Omental fat pad (tissue), 4 donors: ENCODE results near the gene LYRM9. TPM values are rescaled to one million over a fixed set of nuclear protein-coding genes. Genes with fewer than 3 reads are reported as not detected.

Experiments
- ATAC-seq: fragments of 150-250 bp; one replicate; pipeline ENCODE4 v1.9.1; 2016; ENCODE audit warnings: mild to moderate bottlenecking, moderate library complexity; ENCODE audit not compliant: low FRiP score
- DNase-seq: peaks from one replicate; pipeline ENCODE4 v3.0.0-alpha.2; 2019; ENCODE audit warnings: low spot score
- total RNA-seq, 4 donors: library from RNA; depleted of rRNA; stranded (reverse); fragments of >200 nt; gene quantifications; one replicate each; pipeline ENCODE4 v1.1.0, GENCODE V29; 2016
- TF ChIP-seq, protein P1 (sequence below), 3 donors: fragments of 450-650 bp; IDR thresholded peaks; one replicate each; pipeline ENCODE4 v1.5.1; 2016 to 2017; ENCODE audit warnings: antibody characterized with exemption in 3 of 3, mild to moderate bottlenecking in 3 of 3, moderate library complexity in 2 of 3

The LYRM9 gene
- total RNA-seq, 4 donors from 2014 or later: 10.4 to 24.0 (median 18.5) TPM

- no peak for DNase-seq
- TF ChIP-seq, protein P1, sequence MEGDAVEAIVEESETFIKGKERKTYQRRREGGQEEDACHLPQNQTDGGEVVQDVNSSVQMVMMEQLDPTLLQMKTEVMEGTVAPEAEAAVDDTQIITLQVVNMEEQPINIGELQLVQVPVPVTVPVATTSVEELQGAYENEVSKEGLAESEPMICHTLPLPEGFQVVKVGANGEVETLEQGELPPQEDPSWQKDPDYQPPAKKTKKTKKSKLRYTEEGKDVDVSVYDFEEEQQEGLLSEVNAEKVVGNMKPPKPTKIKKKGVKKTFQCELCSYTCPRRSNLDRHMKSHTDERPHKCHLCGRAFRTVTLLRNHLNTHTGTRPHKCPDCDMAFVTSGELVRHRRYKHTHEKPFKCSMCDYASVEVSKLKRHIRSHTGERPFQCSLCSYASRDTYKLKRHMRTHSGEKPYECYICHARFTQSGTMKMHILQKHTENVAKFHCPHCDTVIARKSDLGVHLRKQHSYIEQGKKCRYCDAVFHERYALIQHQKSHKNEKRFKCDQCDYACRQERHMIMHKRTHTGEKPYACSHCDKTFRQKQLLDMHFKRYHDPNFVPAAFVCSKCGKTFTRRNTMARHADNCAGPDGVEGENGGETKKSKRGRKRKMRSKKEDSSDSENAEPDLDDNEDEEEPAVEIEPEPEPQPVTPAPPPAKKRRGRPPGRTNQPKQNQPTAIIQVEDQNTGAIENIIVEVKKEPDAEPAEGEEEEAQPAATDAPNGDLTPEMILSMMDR (IDR thresholded peaks at IDR 0.05): no peak
- no peak for ATAC-seq
Measured at GRCh38 chr17:27906623-27907022, 13.5 kb upstream of the LYRM9 start.

- DNase-seq (no peak), ATAC-seq (no peak)
- TF ChIP-seq, protein P1 (IDR thresholded peaks at IDR 0.05): no peak
Measured at GRCh38 chr17:27906226-27906580, 13.0 kb upstream of the LYRM9 start.

GRCh38 chr17:27905447-27906225 is 12.5 kb upstream of the LYRM9 start:
- TF ChIP-seq, protein P1 (IDR thresholded peaks at IDR 0.05): no peak
- ATAC-seq (no peak), DNase-seq (no peak)

- ATAC-seq: no peak
- TF ChIP-seq, protein P1 (IDR thresholded peaks at IDR 0.05): no peak
- no peak for DNase-seq
Measured at GRCh38 chr17:27904534-27905446, 11.6 kb upstream of the LYRM9 start.

- ATAC-seq (no peak), DNase-seq (no peak)
- TF ChIP-seq, protein P1 (IDR thresholded peaks at IDR 0.05): no peak
Measured at GRCh38 chr17:27904114-27904513, 10.9 kb upstream of the LYRM9 start.

- DNase-seq (no peak), ATAC-seq (no peak)
- TF ChIP-seq, protein P1 (IDR thresholded peaks at IDR 0.05): no peak
Measured at GRCh38 chr17:27899525-27899924, 6.4 kb upstream of the LYRM9 start.
